ENCODE data around the gene LRRC74A. TPM values are rescaled to one million over a fixed set of nuclear protein-coding genes. Genes with fewer than 3 reads are reported as not detected.

The LRRC74A gene
- total and polyA plus RNA-seq, 10 of the 15 experiments (the other 5 are each of a cell fraction or from before 2014, with no cell fraction given) = not detected

GRCh38 chr14:76828339-76829012 is 2.3 kb downstream of the LRRC74A start:
- ATAC-seq (no peak), DNase-seq (ENCODE audit: low read depth, low spot score) (no peak), FAIRE-seq (no peak)
- no peaks in the 10 kb centered on the region for H3K79me2 ChIP-seq (ENCODE audit: control insufficient read depth, insufficient read depth, low read length)
- no peak overlapping the region for H3K27ac ChIP-seq (ENCODE audit: control insufficient read depth, insufficient read depth)
- H3K36me3 ChIP-seq (ENCODE audit: control insufficient read depth in 2 of 2, insufficient read depth in 2 of 2, low read length in 1 of 2) = no peaks in the 10 kb centered on the region
- POLR2A ChIA-PET = no interaction called here
- WGBS (ENCODE audit: insufficient coverage, insufficient replicate concordance, low lambda C conversion rate, missing lambda C conversion rate) = 49% methylated on average over 17 of the region's 17 CpGs
- no peaks in the 10 kb centered on the region for H4K20me1 ChIP-seq (ENCODE audit: control insufficient read depth, insufficient read depth)
- in situ Hi-C loops (cut with MboI) (no loop called here), intact Hi-C loops (cut with micrococcal nuclease; ENCODE audit: unreplicated experiment) (no loop called here)
- H3K4me2 ChIP-seq (ENCODE audit: control insufficient read depth, insufficient read depth) = no peak overlapping the region
- H3K9me3 ChIP-seq (replicated peaks; ENCODE audit: control insufficient read depth, insufficient read depth, low read length) = no peaks in the 10 kb centered on the region
- H3K4me1 ChIP-seq (ENCODE audit: control insufficient read depth, insufficient read depth, low read length) = no peaks in the 10 kb centered on the region
- RAD21 ChIA-PET (ENCODE audit: unreplicated experiment) = no interaction called here
- SMC1A ChIA-PET (ENCODE audit: uncharacterized antibody, unreplicated experiment) = no interaction called here
- H2AFZ ChIP-seq (ENCODE audit: control insufficient read depth, low read depth, low read length) = no peak overlapping the region
- TF ChIP-seq TCF12 (IDR thresholded peaks at IDR 0.05; ENCODE audit: low read depth, low read length) (no peak), CEBPB (IDR thresholded peaks at IDR 0.05; ENCODE audit: borderline replicate concordance in 1 of 2, low read depth in 2 of 2, low read length in 2 of 2) (no peak), ZZZ3 (IDR thresholded peaks at IDR 0.05; ENCODE audit: control insufficient read depth, insufficient read length, low read depth) (no peak), BACH1 (IDR thresholded peaks at IDR 0.05; ENCODE audit: borderline replicate concordance) (no peak), GABPA (IDR thresholded peaks at IDR 0.05; ENCODE audit: low read depth) (no peak)
- TF ChIP-seq, protein P1, sequence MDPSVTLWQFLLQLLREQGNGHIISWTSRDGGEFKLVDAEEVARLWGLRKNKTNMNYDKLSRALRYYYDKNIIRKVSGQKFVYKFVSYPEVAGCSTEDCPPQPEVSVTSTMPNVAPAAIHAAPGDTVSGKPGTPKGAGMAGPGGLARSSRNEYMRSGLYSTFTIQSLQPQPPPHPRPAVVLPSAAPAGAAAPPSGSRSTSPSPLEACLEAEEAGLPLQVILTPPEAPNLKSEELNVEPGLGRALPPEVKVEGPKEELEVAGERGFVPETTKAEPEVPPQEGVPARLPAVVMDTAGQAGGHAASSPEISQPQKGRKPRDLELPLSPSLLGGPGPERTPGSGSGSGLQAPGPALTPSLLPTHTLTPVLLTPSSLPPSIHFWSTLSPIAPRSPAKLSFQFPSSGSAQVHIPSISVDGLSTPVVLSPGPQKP (IDR thresholded peaks at IDR 0.05; ENCODE audit: low read depth, low read length) = no peak
- TF ChIP-seq, protein P2, sequence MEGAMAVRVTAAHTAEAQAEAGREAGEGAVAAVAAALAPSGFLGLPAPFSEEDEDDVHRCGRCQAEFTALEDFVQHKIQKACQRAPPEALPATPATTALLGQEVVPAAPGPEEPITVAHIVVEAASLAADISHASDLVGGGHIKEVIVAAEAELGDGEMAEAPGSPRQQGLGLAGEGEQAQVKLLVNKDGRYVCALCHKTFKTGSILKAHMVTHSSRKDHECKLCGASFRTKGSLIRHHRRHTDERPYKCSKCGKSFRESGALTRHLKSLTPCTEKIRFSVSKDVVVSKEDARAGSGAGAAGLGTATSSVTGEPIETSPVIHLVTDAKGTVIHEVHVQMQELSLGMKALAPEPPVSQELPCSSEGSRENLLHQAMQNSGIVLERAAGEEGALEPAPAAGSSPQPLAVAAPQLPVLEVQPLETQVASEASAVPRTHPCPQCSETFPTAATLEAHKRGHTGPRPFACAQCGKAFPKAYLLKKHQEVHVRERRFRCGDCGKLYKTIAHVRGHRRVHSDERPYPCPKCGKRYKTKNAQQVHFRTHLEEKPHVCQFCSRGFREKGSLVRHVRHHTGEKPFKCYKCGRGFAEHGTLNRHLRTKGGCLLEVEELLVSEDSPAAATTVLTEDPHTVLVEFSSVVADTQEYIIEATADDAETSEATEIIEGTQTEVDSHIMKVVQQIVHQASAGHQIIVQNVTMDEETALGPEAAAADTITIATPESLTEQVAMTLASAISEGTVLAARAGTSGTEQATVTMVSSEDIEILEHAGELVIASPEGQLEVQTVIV (IDR thresholded peaks at IDR 0.05; ENCODE audit: borderline replicate concordance, partially characterized antibody) = no peak
- no TSS peak for BruUV-seq (replicated peaks)
- H3K9ac ChIP-seq (ENCODE audit: control insufficient read depth, insufficient read depth, low read length) = no peak overlapping the region
- H3K27me3 ChIP-seq (replicated peaks in 1 of 2; ENCODE audit: control insufficient read depth in 2 of 2, insufficient read depth in 2 of 2, low read length in 1 of 2) = peaks cover 0 to 3% of the 10 kb centered on the region in 2 experiments; a peak in 1 of 4 replicates
- no peak overlapping the region for H3K4me3 ChIP-seq
- CTCF ChIA-PET = interaction anchor here (0.6 kb wide), 1 partner anchor 13 kb away, joined by 3 read pairs; no protein-coding TSS in a partner anchor
